Fibroblast of skin of left biceps (primary cell): ENCODE results near the gene KANSL1.

ENCODE experiments used
- DNase-seq, 2 experiments: peaks; one replicate each; pipeline ENCODE4 v3.0.0-alpha.2; 2013; ENCODE audit warnings: low read depth in 2 of 2

Gene KANSL1

DNA sequence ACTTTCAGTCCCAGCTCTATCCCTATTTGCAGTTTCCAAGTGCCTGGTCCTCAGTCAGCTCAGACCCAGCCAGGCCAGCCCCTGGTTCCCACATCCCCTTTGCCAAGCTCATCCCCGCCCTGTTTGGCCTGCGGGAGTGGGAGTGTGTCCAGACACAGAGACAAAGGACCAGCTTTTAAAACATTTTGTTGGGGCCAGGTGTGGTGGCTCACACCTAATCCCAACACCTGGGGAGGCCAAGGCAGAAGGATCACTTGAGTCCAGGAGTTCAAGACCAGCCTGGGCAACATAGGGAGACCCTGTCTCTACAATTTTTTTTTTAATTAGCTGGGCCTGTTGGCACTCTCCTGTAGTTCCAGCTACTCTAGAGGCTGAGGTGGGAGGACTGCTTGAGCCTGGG lies 192.5 kb downstream of the KANSL1 start:
- DNase-seq = no peak

DNA sequence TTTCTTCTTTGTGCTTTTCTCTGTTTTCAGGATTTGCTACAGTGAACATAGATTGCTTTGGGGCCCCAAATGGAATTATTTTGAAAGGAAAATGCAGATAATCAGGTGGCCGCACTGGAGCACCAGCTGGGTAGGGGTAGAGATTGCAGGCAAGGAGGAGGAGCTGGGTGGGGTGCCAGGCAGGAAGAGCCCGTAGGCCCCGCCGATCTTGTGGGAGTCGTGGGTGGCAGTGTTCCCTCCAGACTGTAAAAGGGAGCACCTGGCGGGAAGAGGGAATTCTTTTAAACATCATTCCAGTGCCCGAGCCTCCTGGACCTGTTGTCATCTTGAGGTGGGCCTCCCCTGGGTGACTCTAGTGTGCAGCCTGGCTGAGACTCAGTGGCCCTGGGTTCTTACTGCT lies 192.9 kb downstream of the KANSL1 start:
- no peak for DNase-seq

DNA sequence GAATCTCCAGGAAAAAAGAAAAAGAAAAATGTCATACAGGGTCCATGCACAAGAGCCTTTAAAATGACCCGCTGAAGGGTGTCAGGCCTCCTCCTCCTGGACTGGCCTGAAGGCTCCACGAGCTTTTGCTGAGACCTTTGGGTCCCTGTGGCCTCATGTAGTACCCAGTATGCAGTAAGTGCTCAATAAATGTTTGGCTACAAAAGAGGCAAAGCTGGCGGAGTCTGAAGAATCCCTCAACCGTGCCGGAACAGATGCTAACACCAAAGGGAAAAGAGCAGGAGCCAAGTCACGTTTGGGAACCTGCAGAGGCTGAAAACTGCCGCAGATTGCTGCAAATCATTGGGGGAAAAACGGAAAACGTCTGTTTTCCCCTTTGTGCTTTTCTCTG lies 193.3 kb downstream of the KANSL1 start:
- DNase-seq = no peak

DNA sequence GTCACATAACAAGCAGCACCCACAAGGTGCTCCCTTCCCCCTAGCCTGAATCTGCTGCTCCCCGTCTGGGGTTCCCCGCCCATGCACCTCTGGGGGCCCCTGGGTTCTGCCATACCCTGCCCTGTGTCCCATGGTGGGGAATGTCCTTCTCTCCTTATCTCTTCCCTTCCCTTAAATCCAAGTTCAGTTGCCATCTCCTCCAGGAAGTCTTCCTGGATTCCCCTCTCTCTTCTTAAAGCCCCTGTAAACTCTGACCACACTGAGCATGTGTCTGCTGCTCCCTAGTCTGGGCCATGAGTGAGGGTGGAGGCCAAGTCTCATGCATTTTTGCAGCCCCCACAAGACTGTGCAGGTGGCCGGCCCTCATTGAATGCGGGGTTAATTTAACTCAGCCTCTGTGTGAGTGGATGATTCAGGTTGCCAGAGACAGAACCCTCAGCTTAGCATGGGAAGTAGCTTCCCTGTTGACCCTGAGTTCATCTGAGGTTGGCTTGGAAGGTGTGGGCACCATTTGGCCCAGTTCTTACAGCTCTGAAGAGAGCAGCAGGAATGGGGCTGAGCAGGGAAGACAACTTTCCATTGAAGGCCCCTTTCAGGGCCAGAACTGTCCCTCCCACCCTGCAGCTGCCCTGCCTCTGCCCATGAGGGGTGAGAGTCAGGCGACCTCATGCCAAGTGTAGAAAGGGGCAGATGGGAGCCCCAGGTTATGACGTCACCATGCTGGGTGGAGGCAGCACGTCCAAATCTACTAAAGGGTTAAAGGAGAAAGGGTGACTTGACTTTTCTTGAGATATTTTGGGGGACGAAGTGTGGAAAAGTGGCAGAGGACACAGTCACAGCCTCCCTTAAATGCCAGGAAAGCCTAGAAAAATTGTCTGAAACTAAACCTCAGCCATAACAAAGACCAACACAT lies 194.0 kb downstream of the KANSL1 start, which contains the start of gene STH:
STH (plus strand) TSS at position 264 of the 913 bp plus-strand sequence; CDS start at position 294, 30 bp downstream.
- no peak for DNase-seq

DNA sequence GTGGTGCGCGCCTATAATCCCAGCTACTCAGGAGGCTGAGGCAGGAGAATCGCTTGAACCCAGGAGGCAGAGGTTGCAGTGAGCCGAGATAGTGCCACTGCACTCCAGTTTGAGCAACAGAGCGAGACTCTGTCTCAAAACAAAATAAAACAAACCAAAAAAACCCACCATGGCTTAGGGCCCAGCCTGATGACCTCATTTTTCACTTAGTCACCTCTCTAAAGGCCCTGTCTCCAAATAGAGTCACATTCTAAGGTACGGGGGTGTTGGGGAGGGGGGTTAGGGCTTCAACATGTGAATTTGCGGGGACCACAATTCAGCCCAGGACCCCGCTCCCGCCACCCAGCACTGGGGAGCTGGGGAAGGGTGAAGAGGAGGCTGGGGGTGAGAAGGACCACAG lies 195.6 kb downstream of the KANSL1 start:
- DNase-seq = peak in 1 of 2 experiments; percentile 6

DNA sequence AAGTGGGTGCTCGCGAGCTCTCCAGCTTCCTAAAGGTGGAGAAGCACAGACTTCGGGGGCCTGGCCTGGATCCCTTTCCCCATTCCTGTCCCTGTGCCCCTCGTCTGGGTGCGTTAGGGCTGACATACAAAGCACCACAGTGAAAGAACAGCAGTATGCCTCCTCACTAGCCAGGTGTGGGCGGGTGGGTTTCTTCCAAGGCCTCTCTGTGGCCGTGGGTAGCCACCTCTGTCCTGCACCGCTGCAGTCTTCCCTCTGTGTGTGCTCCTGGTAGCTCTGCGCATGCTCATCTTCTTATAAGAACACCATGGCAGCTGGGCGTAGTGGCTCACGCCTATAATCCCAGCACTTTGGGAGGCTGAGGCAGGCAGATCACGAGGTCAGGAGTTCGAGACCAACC lies 196.1 kb downstream of the KANSL1 start:
- no peak for DNase-seq

DNA sequence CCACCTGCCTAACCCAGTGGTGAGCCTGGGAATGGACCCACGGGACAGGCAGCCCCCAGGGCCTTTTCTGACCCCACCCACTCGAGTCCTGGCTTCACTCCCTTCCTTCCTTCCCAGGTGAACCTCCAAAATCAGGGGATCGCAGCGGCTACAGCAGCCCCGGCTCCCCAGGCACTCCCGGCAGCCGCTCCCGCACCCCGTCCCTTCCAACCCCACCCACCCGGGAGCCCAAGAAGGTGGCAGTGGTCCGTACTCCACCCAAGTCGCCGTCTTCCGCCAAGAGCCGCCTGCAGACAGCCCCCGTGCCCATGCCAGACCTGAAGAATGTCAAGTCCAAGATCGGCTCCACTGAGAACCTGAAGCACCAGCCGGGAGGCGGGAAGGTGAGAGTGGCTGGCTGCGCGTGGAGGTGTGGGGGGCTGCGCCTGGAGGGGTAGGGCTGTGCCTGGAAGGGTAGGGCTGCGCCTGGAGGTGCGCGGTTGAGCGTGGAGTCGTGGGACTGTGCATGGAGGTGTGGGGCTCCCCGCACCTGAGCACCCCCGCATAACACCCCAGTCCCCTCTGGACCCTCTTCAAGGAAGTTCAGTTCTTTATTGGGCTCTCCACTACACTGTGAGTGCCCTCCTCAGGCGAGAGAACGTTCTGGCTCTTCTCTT lies 196.8 kb downstream of the KANSL1 start:
- DNase-seq = no peak

DNA sequence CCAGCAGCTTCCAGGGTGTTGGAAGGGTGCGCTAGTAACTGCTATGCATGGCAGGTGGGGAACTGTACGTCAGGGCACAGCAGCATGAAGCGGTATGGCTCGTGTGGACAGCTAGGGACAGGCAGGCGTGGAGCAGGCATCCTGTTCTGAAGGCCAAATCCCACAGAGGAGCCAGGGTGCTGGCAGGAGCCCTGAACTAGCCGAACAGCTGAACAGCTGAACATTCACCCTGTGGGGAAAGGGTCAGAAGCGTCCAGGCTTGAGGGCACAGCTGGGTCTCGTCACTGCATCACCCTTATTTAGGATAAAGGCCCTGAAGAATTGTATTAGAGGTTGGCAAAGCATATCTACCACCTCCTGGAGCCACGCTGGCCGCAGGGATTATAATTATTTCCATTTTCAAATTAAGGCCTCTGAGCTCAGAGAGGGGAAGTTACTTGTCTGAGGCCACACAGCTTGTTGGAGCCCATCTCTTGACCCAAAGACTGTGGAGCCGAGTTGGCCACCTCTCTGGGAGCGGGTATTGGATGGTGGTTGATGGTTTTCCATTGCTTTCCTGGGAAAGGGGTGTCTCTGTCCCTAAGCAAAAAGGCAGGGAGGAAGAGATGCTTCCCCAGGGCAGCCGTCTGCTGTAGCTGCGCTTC lies 197.5 kb downstream of the KANSL1 start:
- DNase-seq = no peak

DNA sequence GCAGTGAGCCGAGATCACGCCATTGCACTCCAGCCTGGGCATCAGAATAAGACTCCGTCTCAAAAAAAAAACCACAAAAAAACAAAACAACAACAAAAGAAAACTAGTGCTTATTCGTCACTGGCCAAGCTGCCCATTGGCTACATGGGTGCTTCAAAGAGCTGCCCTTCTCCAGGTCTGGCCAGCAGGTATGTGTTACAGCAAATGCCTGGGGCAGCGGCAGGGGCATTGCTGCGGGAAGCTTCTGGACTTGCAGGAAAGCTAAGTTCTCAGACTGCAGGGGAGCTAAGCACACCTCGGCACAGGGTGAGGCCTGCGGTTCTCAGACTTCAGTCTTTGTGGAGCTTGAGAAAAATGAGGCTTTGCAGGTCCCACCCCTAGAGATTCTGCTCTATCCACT lies 198.2 kb downstream of the KANSL1 start:
- DNase-seq = no peak

DNA sequence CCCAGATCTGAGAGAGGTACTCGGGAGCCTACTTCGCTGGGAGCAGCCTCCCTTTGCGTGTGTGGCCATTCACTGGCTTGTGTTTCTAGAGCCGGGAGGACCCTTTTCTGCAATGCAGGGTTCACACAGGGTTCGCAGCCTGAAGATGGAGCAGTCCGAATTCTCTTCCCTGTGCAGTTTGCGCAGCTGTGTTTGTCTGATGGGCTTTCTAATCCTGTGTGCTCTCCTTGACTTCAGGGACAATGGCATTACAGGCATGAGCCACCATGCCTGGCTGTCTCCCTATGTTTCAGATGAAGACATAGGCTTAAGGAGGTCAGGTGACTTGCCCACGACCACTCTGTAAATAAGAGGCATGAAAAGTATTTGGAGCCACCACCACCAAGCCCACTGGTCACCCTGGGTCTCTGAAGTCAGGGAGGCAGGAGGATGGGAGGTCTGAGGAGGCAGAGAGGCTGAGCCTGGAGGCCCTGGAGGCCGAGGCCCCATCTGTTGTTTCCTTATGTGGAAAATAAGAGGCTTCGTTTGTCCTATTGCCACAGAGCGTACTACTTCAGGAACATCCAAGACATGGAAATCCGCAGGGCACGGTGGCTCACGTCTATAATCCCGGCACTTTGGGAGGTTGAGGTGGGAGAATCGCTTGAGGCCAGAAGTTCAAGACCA lies 199.1 kb downstream of the KANSL1 start:
- no peak for DNase-seq

DNA sequence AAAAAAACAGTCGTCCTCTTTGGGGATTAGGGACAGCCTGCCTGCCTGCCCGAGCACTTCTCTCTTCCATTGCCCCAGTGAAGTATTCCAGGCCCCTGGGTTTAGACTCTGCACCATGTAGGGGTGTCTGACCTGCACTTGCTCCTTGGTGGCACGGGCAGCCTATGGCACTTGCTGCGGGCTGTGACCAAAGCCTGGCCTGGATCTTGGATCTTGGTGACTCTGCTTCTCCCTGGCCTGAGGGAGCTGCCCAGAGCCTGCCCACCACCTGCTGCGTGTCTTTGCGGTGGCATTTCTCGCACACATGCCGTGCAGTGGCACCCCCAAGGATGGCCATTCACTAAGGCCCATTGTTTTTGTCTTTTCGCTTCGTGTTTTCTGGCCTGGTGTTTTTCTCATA lies 200.3 kb downstream of the KANSL1 start:
- DNase-seq = no peak

DNA sequence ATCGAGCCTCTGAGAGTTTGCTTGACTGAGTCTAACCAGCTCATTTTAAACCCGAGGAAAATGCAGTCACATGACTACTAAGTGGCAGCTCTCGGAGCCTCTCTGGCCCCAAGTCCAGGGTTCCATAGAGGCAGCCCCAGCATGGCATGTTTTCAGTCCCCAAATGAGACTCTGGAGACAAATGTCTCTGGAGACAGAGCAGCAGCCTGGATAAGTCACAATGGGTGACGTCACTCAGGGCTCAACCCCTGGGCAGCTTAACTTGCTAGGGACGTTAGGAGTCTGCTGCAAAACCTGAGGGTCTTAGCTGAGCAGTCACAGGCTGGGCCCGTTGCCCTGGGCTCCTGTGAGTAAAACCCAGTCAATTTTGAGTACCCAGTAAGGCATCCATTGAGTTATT lies 201.1 kb downstream of the KANSL1 start:
- no peak for DNase-seq

DNA sequence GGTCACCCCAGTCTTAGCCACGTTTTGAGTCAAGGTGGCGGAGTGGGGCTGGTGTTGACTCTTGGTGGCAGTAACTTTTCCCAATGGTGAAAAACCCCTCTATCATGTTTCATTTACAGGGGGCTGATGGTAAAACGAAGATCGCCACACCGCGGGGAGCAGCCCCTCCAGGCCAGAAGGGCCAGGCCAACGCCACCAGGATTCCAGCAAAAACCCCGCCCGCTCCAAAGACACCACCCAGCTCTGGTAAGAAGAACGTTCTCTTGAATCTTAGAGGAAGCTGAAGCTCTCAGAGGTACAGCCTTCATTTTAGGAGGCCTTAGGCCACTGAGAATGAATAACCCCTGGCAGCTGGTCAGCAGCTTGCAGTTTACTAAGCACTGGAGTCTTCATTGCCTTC lies 201.9 kb downstream of the KANSL1 start:
- no peak for DNase-seq

DNA sequence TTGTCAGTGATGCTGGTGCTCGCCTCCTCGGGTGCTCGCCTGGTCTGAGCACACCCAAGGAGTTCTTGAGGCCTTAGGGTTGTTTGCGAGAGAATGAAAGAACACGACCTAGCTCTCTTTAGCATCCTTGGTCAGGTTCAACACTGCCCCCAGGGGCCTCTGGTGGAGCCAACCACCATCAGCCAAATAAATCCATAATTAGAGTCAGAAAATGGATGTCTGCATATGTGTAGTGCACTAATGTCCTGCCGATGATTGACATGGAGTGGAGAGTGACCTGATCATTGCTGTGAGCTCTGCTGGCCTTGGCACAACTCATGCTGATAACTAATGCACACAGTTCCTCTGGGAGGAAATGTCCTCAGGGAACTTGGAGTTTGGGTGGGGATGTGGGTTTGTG lies 202.3 kb downstream of the KANSL1 start:
- no peak for DNase-seq

DNA sequence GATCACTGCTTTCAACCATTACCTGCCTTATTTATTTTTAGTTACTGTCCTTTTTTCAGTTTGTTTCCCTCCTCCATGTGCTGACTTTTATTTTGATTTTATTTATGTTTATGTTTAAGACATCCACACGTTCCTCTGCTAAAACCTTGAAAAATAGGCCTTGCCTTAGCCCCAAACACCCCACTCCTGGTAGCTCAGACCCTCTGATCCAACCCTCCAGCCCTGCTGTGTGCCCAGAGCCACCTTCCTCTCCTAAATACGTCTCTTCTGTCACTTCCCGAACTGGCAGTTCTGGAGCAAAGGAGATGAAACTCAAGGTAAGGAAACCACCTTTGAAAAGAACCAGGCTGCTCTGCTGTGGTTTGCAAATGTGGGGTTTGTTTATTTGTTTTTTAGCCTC lies 203.5 kb downstream of the KANSL1 start:
- no peak for DNase-seq

DNA sequence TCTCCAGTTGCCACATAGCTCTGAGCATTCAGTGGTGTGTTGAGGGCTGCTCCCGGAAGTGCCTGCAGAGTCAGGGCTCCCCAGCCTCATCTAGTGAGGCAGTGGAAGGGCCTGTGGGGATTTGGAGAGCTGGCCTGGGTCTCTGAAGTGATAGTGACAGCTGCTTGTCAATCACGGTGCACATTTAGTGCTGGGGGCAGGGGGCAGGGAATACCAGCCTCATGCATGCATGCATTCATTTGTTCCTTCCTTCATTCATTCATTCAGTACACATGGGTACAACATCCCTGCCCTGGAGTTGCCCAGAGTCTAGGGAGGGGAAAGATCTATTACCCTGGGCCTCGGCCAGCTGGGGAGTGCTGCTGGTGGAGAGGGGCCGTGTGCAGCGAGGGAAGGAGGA lies 205.5 kb downstream of the KANSL1 start:
- no peak for DNase-seq

DNA sequence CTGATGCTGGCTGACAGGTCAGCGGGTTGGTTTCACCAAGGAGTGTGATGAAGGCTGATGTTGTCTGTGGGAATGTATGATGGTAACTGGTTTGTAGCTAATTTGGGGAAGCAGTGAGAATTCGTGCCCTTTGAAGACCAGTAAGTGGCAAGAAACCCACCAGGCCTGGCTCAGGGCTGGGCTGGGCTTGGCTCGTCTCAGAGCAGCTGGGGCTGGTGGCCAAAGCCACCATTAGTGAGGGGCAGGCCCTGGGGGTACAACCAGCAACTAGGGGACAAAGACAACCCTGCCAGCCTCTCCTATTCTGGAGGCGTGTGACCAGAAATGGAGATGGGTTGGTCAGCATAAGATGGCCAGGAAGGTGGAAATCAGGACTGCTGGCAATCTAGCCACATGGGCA lies 207.2 kb downstream of the KANSL1 start:
- DNase-seq = no peak

DNA sequence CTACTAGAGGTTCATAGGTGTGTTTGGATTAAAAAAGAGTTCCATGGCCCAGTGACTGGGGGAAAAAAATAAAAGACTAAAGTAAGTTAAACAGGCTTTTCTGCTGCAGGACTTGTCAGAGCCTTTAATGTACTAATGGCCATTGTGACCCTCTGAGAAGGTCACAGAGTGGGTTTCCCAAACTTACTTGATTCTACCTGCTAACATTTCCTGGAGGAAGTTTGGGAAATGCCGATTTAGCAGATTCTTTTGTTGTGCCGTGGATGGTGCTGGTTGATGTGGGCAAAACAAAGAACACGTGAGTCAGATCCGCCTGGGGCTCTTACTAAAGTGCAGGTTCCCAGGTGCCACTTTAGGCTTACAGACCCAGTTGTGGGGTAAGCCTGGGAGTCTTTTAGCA lies 207.8 kb downstream of the KANSL1 start:
- no peak for DNase-seq

DNA sequence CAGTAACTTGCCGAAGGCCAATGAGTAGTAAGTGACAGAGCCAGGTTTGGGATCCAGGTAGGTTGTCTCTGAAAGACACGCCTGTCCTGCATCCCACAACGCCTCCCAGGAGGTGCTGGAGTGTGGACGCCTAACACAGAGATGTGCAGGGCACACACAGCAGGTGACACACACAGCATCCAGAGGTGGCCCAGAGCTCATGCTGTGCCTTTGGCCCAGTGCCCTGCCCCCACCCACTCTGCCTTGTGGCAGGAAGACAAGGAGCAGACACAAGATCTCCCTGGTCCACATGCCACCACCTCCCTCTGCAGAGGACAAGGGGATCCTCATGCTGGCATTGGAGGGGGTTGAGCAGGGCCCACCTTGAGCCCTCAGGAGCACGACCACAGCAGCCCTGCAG lies 208.9 kb downstream of the KANSL1 start:
- no peak for DNase-seq

DNA sequence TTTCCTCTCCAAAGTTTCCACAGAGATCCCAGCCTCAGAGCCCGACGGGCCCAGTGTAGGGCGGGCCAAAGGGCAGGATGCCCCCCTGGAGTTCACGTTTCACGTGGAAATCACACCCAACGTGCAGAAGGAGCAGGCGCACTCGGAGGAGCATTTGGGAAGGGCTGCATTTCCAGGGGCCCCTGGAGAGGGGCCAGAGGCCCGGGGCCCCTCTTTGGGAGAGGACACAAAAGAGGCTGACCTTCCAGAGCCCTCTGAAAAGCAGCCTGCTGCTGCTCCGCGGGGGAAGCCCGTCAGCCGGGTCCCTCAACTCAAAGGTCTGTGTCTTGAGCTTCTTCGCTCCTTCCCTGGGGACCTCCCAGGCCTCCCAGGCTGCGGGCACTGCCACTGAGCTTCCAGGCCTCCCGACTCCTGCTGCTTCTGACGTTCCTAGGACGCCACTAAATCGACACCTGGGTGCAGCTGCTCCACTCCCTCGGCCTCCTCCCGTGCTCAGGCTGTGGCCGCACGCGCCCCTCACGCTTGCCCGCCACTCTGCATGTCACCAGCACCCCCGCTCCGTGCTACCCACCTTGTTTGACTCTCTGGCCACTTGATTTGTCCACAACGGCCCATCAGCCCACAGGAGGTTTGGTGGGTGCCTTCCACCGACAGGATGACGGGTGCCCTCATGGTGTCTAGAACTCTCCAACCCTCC lies 209.5 kb downstream of the KANSL1 start:
- DNase-seq = no peak

DNA sequence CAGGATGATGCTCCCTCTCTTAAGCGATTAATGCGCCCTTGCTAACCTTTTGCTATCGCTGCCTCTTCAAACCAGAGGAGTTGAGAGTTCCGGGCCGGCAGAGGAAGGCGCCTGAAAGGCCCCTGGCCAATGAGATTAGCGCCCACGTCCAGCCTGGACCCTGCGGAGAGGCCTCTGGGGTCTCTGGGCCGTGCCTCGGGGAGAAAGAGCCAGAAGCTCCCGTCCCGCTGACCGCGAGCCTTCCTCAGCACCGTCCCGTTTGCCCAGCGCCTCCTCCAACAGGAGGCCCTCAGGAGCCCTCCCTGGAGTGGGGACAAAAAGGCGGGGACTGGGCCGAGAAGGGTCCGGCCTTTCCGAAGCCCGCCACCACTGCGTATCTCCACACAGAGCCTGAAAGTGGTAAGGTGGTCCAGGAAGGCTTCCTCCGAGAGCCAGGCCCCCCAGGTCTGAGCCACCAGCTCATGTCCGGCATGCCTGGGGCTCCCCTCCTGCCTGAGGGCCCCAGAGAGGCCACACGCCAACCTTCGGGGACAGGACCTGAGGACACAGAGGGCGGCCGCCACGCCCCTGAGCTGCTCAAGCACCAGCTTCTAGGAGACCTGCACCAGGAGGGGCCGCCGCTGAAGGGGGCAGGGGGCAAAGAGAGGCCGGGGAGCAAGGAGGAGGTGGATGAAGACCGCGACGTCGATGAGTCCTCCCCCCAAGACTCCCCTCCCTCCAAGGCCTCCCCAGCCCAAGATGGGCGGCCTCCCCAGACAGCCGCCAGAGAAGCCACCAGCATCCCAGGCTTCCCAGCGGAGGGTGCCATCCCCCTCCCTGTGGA lies 210.2 kb downstream of the KANSL1 start:
- DNase-seq = no peak
